DMS79 (cell line): ENCODE results near the gene MTIF3.
"Not testable (repeated sequence)": the region's sequence is repeated elsewhere in the genome, so short reads cannot be mapped to it uniquely, and the experiment has no call there.

Experiments used
- DNase-seq: peaks from one replicate; lab custom pipeline; 2025; lab: John Stamatoyannopoulos, UW

Gene MTIF3

GRCh38 chr13:27411341-27411740 is 39.0 kb downstream of the MTIF3 start:
- no peak for DNase-seq

DNA sequence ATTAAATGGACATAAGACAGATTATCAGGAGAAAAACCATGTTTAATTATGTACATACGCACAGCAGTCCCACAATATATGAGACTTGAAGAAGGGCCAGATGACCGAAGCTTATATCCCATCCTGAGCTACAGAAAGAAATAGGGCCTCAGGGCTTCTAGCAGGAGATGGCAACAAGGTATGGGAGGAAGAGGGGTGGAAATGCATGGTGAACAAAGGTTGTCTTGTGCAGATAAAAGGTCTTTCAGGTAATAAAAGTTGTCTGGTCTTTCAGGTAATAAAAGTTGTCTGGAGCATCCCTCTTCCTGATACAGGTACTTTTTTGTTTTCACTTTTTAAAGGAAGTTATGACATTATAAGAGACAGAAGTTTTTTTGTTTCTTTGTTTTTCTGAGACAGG is 41.4 kb downstream of the MTIF3 start:
- DNase-seq, result no peak

GRCh38 chr13:27408074-27408473 is 42.3 kb downstream of the MTIF3 start:
- DNase-seq, result no peak

GRCh38 chr13:27406178-27406939 is 44.0 kb downstream of the MTIF3 start:
- DNase-seq, result no peak

- DNase-seq, result no peak
Measured at GRCh38 chr13:27405546-27406134, 44.7 kb downstream of the MTIF3 start.

DNA sequence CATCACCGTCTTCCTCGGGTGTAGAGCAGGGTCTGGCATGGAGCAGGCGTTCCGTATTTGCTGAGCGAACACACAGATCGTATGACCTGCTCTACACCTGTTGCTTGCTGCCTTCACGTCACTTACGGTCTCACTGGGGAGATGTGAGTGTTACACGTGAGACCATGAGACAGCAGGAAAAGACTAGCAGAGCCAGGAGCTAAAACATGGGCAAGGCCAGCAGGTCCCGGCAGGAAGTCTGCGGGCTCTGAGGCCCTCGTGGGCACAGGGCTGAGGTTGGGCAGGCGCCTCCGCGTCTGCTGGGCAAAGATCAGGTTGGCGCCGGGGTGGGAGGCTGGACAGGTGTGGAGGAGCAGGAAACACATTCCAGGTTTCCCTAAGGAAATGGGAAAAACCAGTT is 45.7 kb downstream of the MTIF3 start:
- DNase-seq, result no peak

DNA sequence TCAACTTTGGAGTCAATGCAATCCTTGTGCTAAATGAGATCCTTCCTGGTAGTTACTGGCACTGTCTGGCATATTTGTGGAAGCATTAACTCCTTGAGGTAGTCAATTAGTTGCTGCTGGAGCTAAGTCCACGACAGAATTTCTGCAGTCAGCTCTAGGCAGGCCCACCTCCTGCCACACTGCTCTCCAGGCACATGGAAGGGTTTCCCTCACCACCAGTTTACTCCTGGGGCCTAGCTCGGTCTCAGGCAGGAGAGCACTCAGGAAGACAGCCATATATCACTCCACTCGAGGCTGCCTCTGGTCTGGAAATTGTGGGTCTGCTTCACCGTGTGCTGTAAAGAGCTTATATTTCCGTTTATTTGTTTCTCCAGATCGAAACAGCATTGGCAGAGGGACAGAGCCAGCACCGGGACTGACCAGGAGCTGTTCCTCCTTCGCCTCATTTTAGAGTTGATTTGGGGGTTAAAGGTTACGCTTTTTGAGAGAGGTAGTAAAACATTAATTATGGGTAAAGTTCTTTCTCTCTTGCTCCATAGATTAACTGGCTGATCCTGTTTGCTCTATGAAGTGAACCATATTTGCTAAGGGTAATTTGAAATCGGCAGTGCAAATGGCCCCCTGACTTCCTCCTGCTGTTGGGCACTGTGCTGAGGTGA is 46.5 kb downstream of the MTIF3 start:
- DNase-seq, result no peak

DNA sequence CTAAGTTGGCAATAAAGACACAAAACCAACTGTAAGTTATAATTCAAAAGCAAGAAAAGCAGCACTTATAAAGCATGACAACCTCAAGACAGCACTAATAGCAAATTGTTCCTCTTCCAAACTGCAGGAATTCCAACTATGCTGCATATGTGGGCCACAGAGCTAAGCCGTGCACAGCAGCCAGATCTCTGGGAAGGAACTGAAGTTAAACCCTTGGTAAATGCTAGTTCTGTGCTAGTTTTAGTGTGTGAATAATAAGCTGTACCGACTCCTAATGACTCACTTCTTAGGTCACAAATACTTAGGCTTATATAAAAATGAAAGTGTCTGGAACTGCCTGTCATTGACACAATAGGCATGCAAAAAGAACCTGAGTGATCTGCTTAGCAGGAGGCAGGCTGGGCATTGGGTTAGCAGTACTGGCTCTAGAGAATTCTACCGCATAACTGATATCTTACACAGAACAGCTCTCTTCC is 47.1 kb downstream of the MTIF3 start:
- DNase-seq, result no peak

DNA sequence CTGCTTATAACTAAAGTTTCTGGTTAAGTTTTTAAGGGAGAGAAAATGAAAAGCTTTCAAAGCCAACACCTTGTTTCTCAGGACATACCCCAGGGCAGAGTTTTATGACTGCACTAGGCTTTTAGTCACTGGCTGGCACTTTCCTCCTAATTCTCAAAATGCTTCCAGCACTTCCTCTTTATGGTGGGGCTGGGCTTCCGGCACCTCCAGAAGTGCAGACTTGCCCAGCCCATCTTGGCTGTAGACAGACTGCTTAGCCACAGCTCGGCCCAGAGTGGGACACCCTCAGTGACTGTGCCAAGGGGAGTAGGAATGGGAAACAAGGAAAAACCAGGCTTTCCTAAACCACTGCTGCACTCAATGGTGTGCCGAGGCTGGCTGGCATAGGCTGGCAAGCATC is 49.2 kb downstream of the MTIF3 start:
- DNase-seq, result no peak

DNA sequence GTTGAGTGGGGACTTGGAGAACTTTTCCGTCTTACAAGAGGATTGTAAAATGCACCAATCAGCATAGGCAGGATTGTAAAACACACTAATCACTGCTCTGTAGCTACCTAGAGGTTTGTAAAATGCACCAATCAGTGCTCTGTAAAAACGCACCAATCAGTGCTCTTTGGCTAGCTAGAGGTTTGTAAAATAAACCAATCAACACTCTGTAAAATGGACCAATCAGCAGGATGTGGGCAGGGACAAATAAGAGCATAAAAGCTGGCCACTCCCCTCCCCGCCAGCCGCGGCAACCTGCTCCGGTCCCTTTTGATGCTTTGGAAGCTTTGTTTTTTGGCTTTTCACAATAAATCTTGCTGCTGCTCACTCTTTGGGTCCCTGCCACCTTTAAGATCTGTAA is 50.0 kb downstream of the MTIF3 start:
- DNase-seq, result not testable (repeated sequence)

GRCh38 chr13:27398360-27398759 is 52.0 kb downstream of the MTIF3 start:
- no peak for DNase-seq

GRCh38 chr13:27396252-27396846 is 54.0 kb downstream of the MTIF3 start:
- no peak for DNase-seq

GRCh38 chr13:27395007-27395510 is 55.3 kb downstream of the MTIF3 start:
- no peak for DNase-seq

DNA sequence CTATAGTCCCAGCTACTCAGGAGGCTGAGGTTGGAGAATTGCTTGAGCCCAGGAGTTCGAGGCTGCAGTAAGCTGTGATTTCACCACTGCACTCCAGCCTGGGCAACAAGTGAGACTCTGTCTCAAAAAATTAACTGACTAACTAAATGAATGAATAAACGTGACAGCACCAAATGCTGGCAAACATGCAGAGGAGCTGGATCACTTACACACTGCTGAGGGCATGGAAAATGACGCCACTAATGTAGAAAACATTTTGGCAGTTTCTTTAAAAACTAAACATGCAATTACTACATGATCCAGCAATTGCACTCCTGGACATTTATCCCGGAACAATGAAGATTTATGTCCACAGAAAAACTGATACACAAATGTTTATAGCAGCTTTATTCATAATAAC is 57.3 kb downstream of the MTIF3 start:
- DNase-seq, result no peak

DNA sequence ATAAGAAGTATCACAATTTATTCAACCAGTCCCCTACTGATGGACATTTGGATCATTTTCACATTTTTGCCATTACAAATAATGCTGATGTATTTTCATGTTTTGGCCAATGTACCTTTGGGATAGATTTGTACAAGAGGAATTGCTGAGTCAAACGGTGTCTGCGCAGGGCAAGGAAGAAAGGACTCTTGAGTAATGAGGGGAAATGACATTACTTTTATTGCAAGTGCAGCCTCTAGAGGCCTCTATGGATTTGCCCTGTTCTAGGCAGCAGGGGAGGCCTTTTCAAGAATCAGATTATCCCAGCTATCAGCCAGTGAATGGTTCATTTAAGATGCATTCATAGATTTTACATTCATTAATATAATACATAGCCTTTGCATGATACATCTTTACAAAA is 58.9 kb downstream of the MTIF3 start:
- DNase-seq, result no peak

GRCh38 chr13:27389891-27390290 is 60.5 kb downstream of the MTIF3 start:
- no peak for DNase-seq

DNA sequence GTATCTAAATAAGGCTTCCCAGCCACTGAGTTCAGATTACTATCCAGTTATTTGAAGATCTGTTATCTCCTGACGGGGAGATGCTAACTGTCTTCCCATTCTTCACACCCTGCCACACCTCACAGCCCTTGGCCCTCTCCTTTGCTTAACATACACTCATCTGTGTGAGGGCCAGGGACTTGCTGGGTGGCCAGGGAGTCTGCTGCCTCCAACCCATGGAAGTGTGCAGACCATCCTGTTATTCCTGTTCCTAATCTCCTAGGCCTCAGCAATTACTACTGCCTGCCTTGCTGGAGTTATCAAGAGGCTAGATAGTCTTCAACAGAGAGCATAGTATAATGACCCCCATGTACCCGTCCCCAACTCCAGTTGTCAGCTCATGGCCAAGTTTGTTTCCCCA is 62.1 kb downstream of the MTIF3 start:
- no peak for DNase-seq
